ENCODE data around the gene FOXC2.

DNA sequence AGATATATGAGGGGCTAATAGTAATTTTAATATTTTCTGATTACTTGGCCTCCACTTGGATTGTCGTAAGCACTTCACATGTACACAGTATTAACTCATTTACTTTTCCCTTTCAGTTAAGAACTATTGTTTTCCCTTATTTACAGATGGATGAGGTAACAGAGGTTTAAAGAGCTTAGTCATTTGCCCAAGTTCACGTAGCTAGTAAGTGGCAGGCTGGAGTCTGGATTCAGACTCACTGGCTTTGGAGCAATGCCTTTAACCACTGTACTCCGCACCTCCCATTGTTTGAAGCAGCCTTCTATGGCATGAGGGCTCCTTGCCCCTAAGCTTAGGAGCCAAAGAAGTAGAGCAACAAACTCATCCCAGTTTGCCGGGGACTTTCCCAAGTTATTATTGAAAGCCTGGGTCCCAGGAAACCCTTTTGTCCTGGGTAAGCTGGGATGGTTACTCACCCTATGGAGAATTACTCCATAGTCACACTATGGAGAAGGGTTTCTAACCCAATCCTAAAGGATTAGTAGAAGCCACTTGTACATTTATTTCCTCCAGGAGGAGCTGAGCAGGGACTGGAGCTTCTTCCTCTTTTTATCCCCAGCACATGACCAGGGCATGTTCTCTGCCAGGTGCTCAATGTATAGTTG, 24.0 kb downstream of the FOXC2 start:
- TF ChIP-seq RXRA (CRISPR knock-in tag; IDR thresholded peaks at IDR 0.05) (no peak), XBP1 (CRISPR knock-in tag; IDR thresholded peaks at IDR 0.05) (no peak), CTCF (CRISPR knock-in tag; IDR thresholded peaks at IDR 0.05) (no peak), TBP (CRISPR knock-in tag; IDR thresholded peaks at IDR 0.05) (no peak), SMC3 (IDR thresholded peaks at IDR 0.05; ENCODE audit: low read length) (no peak), NPAS2 (CRISPR knock-in tag; IDR thresholded peaks at IDR 0.05; ENCODE audit: borderline replicate concordance) (no peak), EZH2 (conservative IDR thresholded peaks at IDR 0.05; ENCODE audit: low read depth, low read length) (no peak), ZNF383 (CRISPR knock-in tag; IDR thresholded peaks at IDR 0.05; ENCODE audit: borderline replicate concordance) (no peak), ADNP (CRISPR knock-in tag; IDR thresholded peaks at IDR 0.05) (no peak), NFE2L2 (IDR thresholded peaks at IDR 0.05; ENCODE audit: low read length) (no peak), HNRNPL (IDR thresholded peaks at IDR 0.05; ENCODE audit: low read depth, low read length) (no peak)
- TF ChIP-seq, protein P1, sequence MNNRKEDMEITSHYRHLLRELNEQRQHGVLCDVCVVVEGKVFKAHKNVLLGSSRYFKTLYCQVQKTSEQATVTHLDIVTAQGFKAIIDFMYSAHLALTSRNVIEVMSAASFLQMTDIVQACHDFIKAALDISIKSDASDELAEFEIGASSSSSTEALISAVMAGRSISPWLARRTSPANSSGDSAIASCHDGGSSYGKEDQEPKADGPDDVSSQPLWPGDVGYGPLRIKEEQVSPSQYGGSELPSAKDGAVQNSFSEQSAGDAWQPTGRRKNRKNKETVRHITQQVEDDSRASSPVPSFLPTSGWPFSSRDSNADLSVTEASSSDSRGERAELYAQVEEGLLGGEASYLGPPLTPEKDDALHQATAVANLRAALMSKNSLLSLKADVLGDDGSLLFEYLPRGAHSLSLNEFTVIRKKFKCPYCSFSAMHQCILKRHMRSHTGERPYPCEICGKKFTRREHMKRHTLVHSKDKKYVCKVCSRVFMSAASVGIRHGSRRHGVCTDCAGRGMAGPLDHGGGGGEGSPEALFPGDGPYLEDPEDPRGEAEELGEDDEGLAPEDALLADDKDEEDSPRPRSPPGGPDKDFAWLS (CRISPR knock-in tag; IDR thresholded peaks at IDR 0.05; ENCODE audit: borderline replicate concordance) = no peak
- TF ChIP-seq, protein P2, sequence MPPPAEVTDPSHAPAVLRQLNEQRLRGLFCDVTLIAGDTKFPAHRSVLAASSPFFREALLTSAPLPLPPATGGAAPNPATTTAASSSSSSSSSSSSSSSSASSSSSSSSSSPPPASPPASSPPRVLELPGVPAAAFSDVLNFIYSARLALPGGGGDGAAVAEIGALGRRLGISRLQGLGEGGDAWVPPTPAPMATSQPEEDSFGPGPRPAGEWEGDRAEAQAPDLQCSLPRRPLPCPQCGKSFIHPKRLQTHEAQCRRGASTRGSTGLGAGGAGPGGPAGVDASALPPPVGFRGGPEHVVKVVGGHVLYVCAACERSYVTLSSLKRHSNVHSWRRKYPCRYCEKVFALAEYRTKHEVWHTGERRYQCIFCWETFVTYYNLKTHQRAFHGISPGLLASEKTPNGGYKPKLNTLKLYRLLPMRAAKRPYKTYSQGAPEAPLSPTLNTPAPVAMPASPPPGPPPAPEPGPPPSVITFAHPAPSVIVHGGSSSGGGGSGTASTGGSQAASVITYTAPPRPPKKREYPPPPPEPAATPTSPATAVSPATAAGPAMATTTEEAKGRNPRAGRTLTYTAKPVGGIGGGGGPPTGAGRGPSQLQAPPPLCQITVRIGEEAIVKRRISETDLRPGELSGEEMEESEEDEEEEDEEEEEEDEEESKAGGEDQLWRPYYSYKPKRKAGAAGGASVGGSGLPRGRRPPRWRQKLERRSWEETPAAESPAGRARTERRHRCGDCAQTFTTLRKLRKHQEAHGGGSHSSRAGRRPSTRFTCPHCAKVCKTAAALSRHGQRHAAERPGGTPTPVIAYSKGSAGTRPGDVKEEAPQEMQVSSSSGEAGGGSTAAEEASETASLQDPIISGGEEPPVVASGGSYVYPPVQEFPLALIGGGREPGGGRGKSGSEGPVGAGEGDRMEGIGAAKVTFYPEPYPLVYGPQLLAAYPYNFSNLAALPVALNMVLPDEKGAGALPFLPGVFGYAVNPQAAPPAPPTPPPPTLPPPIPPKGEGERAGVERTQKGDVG (CRISPR knock-in tag; IDR thresholded peaks at IDR 0.05; ENCODE audit: borderline replicate concordance) = no peak
